ENCODE results near the gene RBM15B. TPM values are rescaled to one million over a fixed set of nuclear protein-coding genes. Genes with fewer than 3 reads are reported as not detected.

Gene RBM15B
- total RNA-seq, 2 donors from 2014 or later: 21.1 to 22.8 TPM

DNA sequence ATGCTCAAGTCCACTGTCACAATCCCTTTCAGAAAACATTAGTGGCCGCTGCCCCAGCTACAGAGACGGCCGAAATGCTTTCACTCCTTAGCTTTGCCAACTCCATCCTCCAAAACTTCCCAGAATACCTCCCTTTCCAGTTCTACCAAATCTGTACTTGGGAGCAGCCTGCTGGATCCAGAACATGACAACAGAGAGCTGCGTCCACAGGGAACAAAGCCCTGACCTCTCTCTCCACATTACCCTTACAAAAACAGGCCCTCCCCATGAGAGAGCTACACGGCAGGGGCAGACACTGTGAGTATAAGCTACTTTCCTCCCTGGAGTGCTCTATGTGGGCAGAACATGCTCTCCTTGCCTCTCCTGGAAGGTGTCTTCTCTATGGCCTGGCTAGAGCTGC, 6.3 kb downstream of the RBM15B start:
- Histone ChIP-seq H3K36me3 (replicated peaks in 1 of 2; ENCODE audit: insufficient read depth in 1 of 2, low read depth in 2 of 2) (peaks cover 0 to 8% of the 10 kb centered on the region in 2 donors), H3K27ac (no peak overlapping the region), H3K4me3 (no peak overlapping the region), H3K9me3 (no peaks in the 10 kb centered on the region), H3K4me1 (peaks cover 36% of the 10 kb centered on the region), H3K27me3 (no peaks in the 10 kb centered on the region)
- TF ChIP-seq POLR2A (IDR thresholded peaks at IDR 0.05): no peak
- TF ChIP-seq, protein P1, sequence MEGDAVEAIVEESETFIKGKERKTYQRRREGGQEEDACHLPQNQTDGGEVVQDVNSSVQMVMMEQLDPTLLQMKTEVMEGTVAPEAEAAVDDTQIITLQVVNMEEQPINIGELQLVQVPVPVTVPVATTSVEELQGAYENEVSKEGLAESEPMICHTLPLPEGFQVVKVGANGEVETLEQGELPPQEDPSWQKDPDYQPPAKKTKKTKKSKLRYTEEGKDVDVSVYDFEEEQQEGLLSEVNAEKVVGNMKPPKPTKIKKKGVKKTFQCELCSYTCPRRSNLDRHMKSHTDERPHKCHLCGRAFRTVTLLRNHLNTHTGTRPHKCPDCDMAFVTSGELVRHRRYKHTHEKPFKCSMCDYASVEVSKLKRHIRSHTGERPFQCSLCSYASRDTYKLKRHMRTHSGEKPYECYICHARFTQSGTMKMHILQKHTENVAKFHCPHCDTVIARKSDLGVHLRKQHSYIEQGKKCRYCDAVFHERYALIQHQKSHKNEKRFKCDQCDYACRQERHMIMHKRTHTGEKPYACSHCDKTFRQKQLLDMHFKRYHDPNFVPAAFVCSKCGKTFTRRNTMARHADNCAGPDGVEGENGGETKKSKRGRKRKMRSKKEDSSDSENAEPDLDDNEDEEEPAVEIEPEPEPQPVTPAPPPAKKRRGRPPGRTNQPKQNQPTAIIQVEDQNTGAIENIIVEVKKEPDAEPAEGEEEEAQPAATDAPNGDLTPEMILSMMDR (IDR thresholded peaks at IDR 0.05): no peak
- ATAC-seq (no peak), DNase-seq (no peak)
- intact Hi-C loops (cut with DNase I): loop anchor here (10.0 kb wide), 1 partner anchor 277 kb away; the partner anchor contains the start of gene TEX264
- WGBS, 2 donors: 68 to 70% methylated on average over 5 of the region's 5 CpGs

DNA sequence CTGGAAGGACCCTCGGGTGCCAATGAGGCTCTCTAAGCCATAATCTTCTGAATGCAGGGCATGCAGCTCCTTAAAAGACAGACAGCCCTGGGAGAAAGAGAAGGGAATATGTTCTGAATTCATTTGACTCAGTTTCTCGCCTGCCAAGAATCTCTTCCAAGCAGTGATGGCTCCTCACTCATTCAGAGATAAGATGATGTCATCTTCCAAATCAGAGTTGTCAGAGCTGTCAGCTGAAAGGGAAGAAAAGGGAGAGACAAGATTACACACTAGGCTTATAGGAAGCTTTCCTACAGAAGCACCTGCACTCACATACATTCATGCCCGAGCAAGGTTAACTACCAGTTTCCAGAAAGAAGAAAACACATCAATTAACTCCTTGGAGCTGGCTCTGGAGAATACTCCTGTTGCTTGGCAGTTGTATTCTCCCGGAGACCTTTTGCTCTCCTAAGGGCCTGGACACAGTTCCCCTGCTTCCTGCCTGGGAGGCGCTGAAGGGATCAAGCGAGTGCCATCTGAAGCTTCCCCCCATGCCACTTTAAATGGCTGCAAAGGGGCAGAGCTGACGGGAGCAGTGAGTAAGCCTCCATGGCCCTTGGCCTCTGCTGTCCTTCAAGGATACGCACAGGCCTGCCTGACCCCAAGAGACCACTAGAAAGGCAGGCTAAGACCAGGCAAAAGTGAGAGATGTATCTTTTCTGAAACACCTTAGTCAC, 7.7 kb downstream of the RBM15B start:
- WGBS, 2 donors: 67 to 75% methylated on average over 6 to 8 of the region's 8 CpGs
- TF ChIP-seq POLR2A (IDR thresholded peaks at IDR 0.05): no peak
- TF ChIP-seq, protein P1 (IDR thresholded peaks at IDR 0.05): no peak
- H3K36me3 ChIP-seq (replicated peaks in 1 of 2; ENCODE audit: insufficient read depth in 1 of 2, low read depth in 2 of 2): peaks cover 0 to 14% of the 10 kb centered on the region in 2 donors
- no peaks in the 10 kb centered on the region for H3K9me3 ChIP-seq
- DNase-seq (no peak), ATAC-seq (no peak)
- H3K27me3 ChIP-seq: no peaks in the 10 kb centered on the region
- no peak overlapping the region for H3K4me3 ChIP-seq
- no peak overlapping the region for H3K27ac ChIP-seq
- peaks cover 22% of the 10 kb centered on the region for H3K4me1 ChIP-seq
- intact Hi-C loops (cut with DNase I): loop anchor here (10.0 kb wide), 1 partner anchor 276 kb away; the partner anchor contains the start of gene TEX264

DNA sequence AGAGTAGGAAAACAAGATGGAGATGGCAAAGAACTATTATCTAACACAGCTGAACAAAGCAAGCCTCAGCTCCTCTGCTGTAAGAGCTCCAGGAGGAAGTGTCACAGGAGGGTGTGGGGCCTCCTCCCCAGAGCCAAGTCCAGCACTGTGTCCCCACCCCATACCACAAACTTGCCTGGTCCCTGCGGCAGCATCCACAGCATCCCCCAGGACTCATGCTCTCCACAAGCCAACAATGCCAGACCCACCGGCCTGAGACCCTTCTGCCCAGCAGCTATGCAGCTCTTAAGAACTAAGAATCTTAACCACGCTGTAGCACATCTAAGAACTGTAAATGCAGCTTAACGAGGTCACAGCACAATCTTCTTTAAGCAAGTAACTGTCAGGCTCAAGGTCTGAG, 9.1 kb downstream of the RBM15B start:
- Histone ChIP-seq H3K4me1 (peaks cover 8% of the 10 kb centered on the region), H3K4me3 (no peak overlapping the region), H3K27ac (no peak overlapping the region), H3K36me3 (replicated peaks in 1 of 2; ENCODE audit: insufficient read depth in 1 of 2, low read depth in 2 of 2) (peaks cover 0 to 12% of the 10 kb centered on the region in 2 donors), H3K9me3 (no peaks in the 10 kb centered on the region), H3K27me3 (no peaks in the 10 kb centered on the region)
- no peak for TF ChIP-seq POLR2A (IDR thresholded peaks at IDR 0.05)
- TF ChIP-seq, protein P1 (IDR thresholded peaks at IDR 0.05): no peak
- DNase-seq (no peak), ATAC-seq (no peak)
- intact Hi-C loops (cut with DNase I): loop anchor here (10.0 kb wide), 1 partner anchor 95 kb away; no protein-coding TSS in a partner anchor
- WGBS, 2 donors: 80 to 82% methylated on average over 3 to 4 of the region's 4 CpGs

DNA sequence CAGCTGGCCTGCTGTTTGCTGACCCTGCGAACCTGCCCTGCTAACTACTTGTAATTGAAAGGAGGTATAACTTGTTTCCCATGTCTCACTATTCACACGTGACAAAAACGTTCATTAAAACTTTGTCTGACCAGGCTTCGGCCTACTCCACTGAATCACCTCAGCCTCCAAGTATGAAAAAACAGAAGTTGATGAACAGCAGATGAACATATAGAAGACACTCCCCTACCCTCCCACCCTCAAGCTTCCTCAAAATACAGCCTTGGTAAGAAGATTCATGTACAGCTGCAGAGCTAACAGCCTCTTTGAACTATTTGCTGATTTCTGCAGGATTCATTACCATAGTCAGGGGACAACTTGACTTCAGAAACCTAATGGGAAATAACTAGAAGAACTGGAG, 10.7 kb downstream of the RBM15B start:
- Histone ChIP-seq H3K4me1 (no peaks in the 10 kb centered on the region), H3K9me3 (no peaks in the 10 kb centered on the region), H3K27ac (no peak overlapping the region), H3K4me3 (no peak overlapping the region), H3K27me3 (no peaks in the 10 kb centered on the region), H3K36me3 (replicated peaks in 1 of 2; ENCODE audit: insufficient read depth in 1 of 2, low read depth in 2 of 2) (peaks cover 0 to 10% of the 10 kb centered on the region in 2 donors)
- peak in 1 of 4 donors; percentile 35 for DNase-seq
- TF ChIP-seq, protein P1 (IDR thresholded peaks at IDR 0.05): no peak
- TF ChIP-seq POLR2A (IDR thresholded peaks at IDR 0.05): no peak
- ATAC-seq: no peak
- 73 to 86% methylated on average over 4 of the region's 4 CpGs for WGBS, 2 donors
- intact Hi-C loops (cut with DNase I): loop anchor here (10.0 kb wide), 1 partner anchor 93 kb away; no protein-coding TSS in a partner anchor

All from body of pancreas (tissue), 4 donors.